ENCODE results near the gene BICDL2.
A peak's percentile ranks its signal among the peaks of the same experiment; 100 is the strongest.
"Not testable (repeated sequence)": the region's sequence is repeated elsewhere in the genome, so short reads cannot be mapped to it uniquely, and the experiment has no call there.

BICDL2 gene

DNA sequence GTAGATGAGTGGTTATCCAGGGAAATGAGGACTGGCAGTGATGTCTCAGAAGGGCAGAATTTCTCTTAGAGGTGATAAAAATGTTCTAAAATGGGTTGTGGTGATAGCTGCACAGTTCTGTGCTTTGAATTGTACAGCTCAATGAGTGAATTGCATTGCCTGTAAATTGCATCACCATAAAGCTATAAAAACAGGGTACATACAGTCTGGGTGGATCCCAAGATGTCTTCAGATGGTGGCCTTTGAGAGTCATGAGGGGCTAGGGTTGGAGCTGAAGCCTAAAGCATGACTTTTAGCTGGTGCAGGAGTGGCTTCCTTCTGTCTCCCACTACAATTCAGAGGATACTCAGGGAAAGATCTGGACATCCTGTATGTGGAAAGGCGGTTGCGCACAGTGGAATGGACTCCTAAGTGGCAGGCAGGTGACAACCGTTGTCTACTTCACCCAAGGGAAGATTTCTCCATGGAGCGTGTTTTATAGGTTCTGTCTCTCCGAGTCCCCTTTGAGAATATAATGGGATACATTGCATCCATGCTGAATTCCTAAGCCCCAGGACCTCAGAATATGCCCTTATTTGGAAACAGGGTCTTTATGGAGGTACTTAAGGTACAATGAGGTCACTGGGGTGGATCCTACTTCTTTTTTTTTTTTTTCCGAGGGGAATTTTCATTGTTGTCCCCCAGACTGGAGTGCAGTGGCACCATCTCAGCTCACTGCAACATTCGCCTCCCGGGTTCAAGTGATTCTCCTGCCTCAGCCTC is 27.1 kb upstream of the BICDL2 start:
- DNase-seq (ENCODE audit: low read depth in 3 of 3) = no peak

- DNase-seq (ENCODE audit: low read depth in 3 of 3) = no peak
These were observed 25.8 kb upstream of the BICDL2 start for GRCh38 chr16:3062553-3062952.

DNA sequence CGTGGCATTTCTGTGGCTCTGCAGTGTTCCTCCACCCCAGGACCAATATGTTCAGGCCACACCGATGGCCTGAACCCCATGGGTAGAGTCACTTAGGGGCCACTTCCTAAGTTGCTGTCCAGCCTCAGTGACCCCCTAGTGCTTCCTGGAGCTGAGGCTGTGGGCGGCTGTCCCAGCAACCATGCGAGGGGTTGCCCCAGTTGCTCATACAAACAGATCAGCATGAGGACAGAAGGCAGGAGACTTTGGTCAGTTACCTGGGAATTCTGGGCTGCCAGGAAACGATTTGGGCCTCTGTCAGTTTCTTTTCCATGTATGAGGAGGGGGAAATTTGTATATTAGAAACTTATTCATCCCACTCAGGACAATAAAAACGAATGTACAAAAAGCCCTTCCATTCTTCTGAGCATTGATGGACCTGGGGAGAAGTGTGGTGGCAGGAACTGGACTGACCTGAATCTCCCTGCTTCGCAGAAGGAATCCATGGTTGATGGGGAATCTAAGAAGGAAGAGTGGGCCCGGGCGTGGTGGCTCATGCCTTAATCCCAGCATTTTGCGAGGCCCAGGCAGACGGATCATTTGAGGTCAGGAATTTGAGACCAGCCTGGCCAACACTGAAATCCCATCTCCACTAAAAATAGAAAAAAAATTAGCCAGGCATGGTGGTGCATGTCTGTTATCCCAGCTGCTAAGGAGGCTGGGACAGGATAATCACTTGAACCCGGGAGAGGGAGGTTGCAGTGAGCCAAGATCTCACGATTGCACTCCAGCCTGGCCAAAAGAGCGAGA is 23.8 kb upstream of the BICDL2 start:
- no peak for DNase-seq (ENCODE audit: low read depth in 3 of 3)

DNA sequence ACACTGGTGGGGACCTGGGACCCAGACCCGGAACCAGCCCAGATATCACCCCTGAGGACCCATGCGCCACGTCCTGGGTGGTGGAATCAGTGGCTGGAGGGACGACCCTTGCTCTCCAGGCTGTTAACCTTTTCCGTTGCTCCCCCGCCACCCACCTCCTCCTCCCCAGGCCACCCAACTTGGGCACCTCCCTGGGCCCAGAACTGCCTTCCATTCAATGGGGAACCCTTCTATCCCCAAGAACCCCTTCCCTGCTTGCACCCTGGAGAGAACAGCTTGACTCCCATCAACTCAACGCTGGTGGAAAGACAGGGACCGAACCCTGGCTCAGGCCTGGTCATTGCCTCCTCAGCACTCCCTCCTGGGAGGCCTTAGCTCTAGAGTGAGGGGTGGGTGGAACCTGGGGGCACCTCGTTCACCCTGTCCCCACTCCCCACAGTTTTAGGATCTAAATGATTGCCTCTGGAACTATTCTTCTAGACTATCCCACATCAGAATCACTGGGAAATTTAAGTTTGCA is 23.0 kb upstream of the BICDL2 start:
- no peak for DNase-seq (ENCODE audit: low read depth in 3 of 3)

DNA sequence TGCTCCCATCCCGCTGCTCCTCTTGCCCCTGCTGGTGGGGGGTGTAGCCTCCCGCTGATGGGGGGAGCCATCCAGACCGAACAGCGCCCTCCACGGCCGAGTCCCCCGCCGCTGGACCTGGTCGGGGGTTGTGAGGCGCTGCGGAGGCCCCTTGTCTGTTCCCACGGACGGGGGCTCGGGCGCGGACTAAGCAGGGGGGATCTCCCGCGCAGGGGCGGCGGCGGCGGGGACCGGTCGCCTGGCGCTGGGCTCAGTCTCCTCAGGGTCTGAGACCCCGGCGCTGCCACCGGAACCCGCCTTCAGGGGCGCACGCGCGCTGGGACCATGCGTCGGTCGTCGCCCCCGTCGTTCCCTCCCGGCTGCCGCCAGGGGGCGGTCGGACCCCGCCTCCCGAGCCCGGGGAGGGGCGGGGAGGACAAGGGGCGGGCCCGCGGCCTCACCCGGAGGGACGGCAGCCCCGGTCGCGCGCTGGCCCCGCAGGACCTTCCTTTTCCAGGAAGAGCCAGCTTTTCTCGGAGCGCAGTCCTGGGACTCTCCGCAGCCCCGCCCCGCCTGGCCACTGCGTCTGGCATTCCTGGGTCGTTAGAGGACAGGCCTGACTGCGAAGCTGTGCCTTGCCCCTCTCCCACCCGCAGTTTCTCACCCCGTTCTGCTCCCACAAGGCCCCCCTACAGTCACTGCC is 22.4 kb upstream of the BICDL2 start:
- peak; percentile 70 to 81 (median 76) for DNase-seq (ENCODE audit: low read depth in 3 of 3)

DNA sequence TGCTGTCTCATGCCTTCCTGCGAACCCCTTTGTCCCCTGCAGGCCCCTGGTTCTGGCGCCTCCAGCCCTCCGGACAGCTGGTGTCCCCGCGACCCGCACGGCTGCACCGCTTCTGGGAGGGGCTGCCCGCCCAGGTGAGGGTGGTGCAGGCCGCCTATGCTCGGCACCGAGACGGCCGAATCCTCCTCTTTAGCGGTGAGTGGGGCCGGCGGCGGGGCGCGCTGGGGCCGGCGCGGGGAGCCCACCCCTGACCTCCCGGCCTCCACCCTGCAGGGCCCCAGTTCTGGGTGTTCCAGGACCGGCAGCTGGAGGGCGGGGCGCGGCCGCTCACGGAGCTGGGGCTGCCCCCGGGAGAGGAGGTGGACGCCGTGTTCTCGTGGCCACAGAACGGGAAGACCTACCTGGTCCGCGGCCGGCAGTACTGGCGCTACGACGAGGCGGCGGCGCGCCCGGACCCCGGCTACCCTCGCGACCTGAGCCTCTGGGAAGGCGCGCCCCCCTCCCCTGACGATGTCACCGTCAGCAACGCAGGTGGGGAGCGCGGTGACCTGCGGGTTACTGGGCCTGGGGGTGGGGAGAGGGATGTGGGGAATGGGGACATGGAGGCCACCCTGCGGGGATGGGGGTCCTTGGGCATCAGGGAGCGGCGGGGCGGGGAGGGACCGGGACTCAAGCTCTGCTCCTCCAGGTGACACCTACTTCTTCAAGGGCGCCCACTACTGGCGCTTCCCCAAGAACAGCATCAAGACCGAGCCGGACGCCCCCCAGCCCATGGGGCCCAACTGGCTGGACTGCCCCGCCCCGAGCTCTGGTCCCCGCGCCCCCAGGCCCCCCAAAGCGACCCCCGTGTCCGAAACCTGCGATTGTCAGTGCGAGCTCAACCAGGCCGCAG is 21.6 kb upstream of the BICDL2 start:
- DNase-seq (ENCODE audit: low read depth in 3 of 3) = peak in 1 of 3 donors; percentile 52

GRCh38 chr16:3057181-3058138 is 20.7 kb upstream of the BICDL2 start:
- DNase-seq (ENCODE audit: low read depth in 3 of 3) = no peak

GRCh38 chr16:3056336-3057180 is 19.8 kb upstream of the BICDL2 start:
- no peak for DNase-seq (ENCODE audit: low read depth in 3 of 3)

DNA sequence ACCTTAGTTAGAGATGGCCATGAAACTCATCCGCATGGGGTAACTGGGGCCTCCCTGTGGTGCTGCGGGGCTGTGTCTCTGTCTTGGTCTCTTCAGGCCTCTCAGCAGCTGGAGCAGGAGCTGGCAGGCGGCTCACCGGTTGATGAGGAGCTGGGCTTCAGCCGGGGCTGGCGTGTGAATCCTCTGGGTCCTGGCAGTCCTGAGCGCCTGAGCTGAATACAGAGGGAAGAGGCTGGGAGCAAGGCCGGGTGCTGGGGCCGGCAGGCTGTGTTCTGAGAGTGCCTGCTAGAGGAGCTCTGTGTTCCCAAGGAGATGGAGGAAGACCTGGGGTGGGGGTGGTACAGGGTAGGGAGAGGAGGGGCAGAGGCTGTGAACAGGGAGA is 19.0 kb upstream of the BICDL2 start:
- not testable (repeated sequence) for DNase-seq (ENCODE audit: low read depth in 3 of 3)

GRCh38 chr16:3054965-3055733 is 18.4 kb upstream of the BICDL2 start:
- DNase-seq (ENCODE audit: low read depth in 3 of 3) = no peak

DNA sequence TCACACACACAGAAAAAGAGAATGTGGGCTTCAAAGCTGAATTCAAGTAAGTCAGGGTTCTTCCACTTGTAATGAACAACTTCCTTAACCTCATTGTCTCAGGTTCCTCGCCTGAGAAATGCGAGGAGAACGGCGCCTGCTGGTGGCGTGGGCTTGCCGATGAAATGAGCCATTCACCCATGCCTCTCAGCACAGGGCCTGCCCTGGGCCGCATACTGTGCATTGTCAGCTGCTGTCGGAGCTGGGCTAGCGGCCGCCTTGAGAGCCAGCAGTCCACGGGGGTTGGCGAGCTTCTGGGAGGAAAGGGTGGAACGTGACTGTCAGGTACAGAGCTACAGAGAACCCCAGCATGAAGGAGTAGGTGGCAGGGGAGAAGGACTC is 16.6 kb upstream of the BICDL2 start:
- not testable (repeated sequence) for DNase-seq (ENCODE audit: low read depth in 3 of 3)

- not testable (repeated sequence) for DNase-seq (ENCODE audit: low read depth in 3 of 3)
These were observed 16.0 kb upstream of the BICDL2 start for GRCh38 chr16:3052571-3053329.

DNA sequence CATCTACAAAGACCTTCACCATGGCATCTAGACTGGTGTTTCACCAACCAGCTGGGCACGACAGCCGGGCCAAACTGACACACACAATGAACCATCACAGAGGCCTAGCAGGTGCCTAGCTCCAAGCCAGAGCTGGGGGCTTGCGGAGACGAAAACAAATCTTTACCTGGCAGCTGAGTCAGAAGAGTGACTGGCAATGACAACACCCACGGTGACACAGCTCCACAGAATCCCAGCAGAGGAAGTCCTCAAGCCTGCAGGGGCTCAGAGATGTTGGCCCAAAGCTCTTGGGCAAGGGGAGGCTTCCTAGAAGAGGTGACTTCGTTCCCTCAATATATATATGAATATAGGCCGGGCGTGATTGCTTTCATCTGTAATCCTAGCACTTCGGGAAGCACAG is 14.8 kb upstream of the BICDL2 start:
- no peak for DNase-seq (ENCODE audit: low read depth in 3 of 3)

DNA sequence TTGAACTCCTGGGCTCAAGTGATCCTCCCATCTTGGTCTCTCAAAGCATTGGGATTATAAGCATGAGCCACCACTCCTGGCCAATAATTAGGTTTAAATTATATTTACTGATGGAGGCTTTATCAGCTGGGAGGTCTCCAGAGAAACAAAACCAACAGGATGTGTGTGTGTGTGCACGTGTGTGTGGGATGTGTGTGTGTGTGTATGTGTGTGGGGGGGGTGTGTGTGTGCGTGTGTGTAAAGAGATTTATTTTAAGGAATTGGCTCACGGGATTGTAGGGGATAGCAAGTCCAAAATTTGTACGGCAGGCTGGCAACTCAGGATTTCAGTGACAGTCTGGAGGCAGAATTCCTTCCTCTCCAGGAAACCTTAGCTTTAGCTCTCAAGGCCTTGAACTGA is 14.3 kb upstream of the BICDL2 start:
- DNase-seq (ENCODE audit: low read depth in 3 of 3) = no peak

- DNase-seq (ENCODE audit: low read depth in 3 of 3) = no peak
These were observed 13.7 kb upstream of the BICDL2 start for GRCh38 chr16:3050487-3050886.

- DNase-seq (ENCODE audit: low read depth in 3 of 3) = no peak
These were observed 13.3 kb upstream of the BICDL2 start for GRCh38 chr16:3049921-3050481.

DNA sequence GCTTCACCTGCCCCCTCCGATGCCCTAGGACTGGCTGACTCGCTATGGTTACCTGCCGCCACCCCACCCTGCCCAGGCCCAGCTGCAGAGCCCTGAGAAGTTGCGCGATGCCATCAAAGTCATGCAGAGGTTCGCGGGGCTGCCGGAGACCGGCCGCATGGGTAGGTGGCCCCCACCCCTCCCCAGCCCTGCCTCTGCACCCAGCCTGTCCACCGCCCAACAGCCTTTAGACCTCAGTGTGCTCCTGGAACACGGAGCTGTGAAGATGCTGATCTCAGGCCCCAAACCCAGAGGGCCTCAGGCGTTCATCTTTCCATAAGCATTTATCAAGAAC is 10.6 kb upstream of the BICDL2 start:
- DNase-seq (ENCODE audit: low read depth in 3 of 3) = no peak
